Panc1 (cell line): ENCODE measurements around the gene RALA.

ENCODE experiments used
- CTCF ChIP-seq: fragments of 450-650 bp; IDR thresholded peaks from 2 replicates; pipeline ENCODE4 v1.5.1; 2017; ENCODE audit warnings: mild to moderate bottlenecking
- POLR2AphosphoS5 ChIP-seq: IDR thresholded peaks from 2 replicates; pipeline ENCODE4 v1.6.1; 2012; ENCODE audit warnings: mild to moderate bottlenecking, low read depth, low read length, moderate library complexity
- SIN3A ChIP-seq: IDR thresholded peaks from 2 replicates; pipeline ENCODE4 v1.6.1; 2012; ENCODE audit warnings: low read depth, mild to moderate bottlenecking, low read length, moderate library complexity, borderline replicate concordance; ENCODE audit not compliant: insufficient read depth
- TCF7L2 ChIP-seq: IDR thresholded peaks from 2 replicates; pipeline ENCODE4 v1.6.1; 2011; ENCODE audit warnings: mild to moderate bottlenecking, low read depth, low read length, inconsistent platforms
- TF ChIP-seq, protein P1 (sequence below), 2 experiments: IDR thresholded peaks; 2 replicates each; pipeline ENCODE4 v1.6.1; 2011 to 2012; ENCODE audit warnings: low read depth in 2 of 2, control low read depth in 1 of 2, low read length in 1 of 2, mild to moderate bottlenecking in 1 of 2, moderate library complexity in 1 of 2; ENCODE audit not compliant: insufficient read depth in 1 of 2

GRCh38 chr7:39700932-39701331 lies 77.6 kb downstream of the RALA start:
- TF ChIP-seq CTCF (no peak), TCF7L2 (no peak), POLR2AphosphoS5 (no peak), SIN3A (no peak)
- TF ChIP-seq, protein P1, sequence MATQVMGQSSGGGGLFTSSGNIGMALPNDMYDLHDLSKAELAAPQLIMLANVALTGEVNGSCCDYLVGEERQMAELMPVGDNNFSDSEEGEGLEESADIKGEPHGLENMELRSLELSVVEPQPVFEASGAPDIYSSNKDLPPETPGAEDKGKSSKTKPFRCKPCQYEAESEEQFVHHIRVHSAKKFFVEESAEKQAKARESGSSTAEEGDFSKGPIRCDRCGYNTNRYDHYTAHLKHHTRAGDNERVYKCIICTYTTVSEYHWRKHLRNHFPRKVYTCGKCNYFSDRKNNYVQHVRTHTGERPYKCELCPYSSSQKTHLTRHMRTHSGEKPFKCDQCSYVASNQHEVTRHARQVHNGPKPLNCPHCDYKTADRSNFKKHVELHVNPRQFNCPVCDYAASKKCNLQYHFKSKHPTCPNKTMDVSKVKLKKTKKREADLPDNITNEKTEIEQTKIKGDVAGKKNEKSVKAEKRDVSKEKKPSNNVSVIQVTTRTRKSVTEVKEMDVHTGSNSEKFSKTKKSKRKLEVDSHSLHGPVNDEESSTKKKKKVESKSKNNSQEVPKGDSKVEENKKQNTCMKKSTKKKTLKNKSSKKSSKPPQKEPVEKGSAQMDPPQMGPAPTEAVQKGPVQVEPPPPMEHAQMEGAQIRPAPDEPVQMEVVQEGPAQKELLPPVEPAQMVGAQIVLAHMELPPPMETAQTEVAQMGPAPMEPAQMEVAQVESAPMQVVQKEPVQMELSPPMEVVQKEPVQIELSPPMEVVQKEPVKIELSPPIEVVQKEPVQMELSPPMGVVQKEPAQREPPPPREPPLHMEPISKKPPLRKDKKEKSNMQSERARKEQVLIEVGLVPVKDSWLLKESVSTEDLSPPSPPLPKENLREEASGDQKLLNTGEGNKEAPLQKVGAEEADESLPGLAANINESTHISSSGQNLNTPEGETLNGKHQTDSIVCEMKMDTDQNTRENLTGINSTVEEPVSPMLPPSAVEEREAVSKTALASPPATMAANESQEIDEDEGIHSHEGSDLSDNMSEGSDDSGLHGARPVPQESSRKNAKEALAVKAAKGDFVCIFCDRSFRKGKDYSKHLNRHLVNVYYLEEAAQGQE (IDR thresholded peaks at IDR 0.05; ENCODE audit: insufficient read depth in 1 of 2, low read depth in 2 of 2, low read length in 1 of 2), result no peak
